Cortex of kidney (tissue), 1 donor: Measurements from ENCODE around the gene EVA1A.

Source experiments
- DNase-seq: peaks from one replicate; lab custom pipeline; 2025; lab: John Stamatoyannopoulos, UW

Gene EVA1A

GRCh38 chr2:75563591-75563990, 2.9 kb upstream of the EVA1A start:
- DNase-seq = no peak

GRCh38 chr2:75562513-75562864, 1.8 kb upstream of the EVA1A start:
- DNase-seq = no peak

GRCh38 chr2:75561566-75562512, 1.1 kb upstream of the EVA1A start:
- no peak for DNase-seq

GRCh38 chr2:75560022-75560767, 544 bp downstream of the EVA1A start:
- no peak for DNase-seq

- no peak for DNase-seq
These were observed 1.1 kb downstream of the EVA1A start for GRCh38 chr2:75559680-75560021.

GRCh38 chr2:75558786-75559679, 1.7 kb downstream of the EVA1A start:
- DNase-seq = no peak

- DNase-seq = no peak
These were observed 2.6 kb downstream of the EVA1A start for GRCh38 chr2:75558136-75558535.

- no peak for DNase-seq
These were observed 3.1 kb downstream of the EVA1A start for GRCh38 chr2:75557474-75558133.

GRCh38 chr2:75556679-75557366, 3.9 kb downstream of the EVA1A start:
- no peak for DNase-seq

GRCh38 chr2:75555701-75556100, 5.0 kb downstream of the EVA1A start:
- DNase-seq = no peak

- no peak for DNase-seq
These were observed 6.7 kb downstream of the EVA1A start for GRCh38 chr2:75553935-75554531.

- no peak for DNase-seq
These were observed 8.5 kb downstream of the EVA1A start for GRCh38 chr2:75552222-75552621.

- DNase-seq = no peak
These were observed 9.3 kb downstream of the EVA1A start for GRCh38 chr2:75551434-75551833.

GRCh38 chr2:75549401-75550253, 11.1 kb downstream of the EVA1A start:
- DNase-seq = no peak

GRCh38 chr2:75548036-75548573, 12.6 kb downstream of the EVA1A start:
- DNase-seq = no peak

- DNase-seq = no peak
These were observed 13.2 kb downstream of the EVA1A start for GRCh38 chr2:75547345-75548035.

GRCh38 chr2:75545922-75546321, 14.8 kb downstream of the EVA1A start:
- no peak for DNase-seq

- no peak for DNase-seq
These were observed 15.4 kb downstream of the EVA1A start for GRCh38 chr2:75545387-75545786.

- DNase-seq = no peak
These were observed 17.3 kb downstream of the EVA1A start for GRCh38 chr2:75543446-75543845.
